ENCODE measurements around the gene WDR7. TPM values are rescaled to one million over a fixed set of nuclear protein-coding genes. Genes with fewer than 3 reads are reported as not detected.

WDR7 gene
- total and polyA plus RNA-seq, 10 of the 15 experiments (the other 5 are each of a cell fraction or from before 2014, with no cell fraction given): 2.8 to 16.5 (median 11.7) TPM

DNA sequence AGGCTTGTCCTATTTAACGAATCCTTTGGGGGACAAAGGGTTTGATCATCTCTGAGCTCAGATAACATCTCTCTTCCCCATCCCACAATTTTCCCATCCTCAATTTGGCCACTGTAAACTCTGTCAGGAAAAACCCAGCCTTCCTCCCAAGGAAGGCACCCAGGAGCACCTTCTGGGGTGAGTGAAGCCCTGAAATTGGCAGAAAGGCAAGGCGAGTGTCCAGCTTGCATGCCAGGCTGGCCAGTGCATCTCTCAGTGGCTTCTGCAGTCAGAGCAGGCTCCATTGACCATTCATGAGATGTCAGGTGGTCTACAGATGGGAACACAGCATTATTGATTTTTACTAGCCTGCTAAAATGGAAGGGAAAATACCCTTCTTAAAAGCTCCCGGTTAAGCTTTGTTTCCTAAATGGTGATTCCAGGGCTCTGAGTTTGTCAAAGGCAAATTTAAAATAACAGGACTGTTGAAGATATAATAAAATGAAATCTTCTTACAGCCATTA is 412.5 kb downstream of the WDR7 start:
- no peaks in the 10 kb centered on the region for H4K20me1 ChIP-seq (ENCODE audit: control insufficient read depth, insufficient read depth)
- no peak overlapping the region for H3K4me3 ChIP-seq
- intact Hi-C loops (cut with micrococcal nuclease; ENCODE audit: unreplicated experiment) (no loop called here), in situ Hi-C loops (cut with MboI) (no loop called here)
- H3K9ac ChIP-seq (ENCODE audit: control insufficient read depth, insufficient read depth, low read length): no peak overlapping the region
- no peak for FAIRE-seq
- no peak for TF ChIP-seq ZBED1 (IDR thresholded peaks at IDR 0.05; ENCODE audit: borderline replicate concordance)
- TF ChIP-seq HDAC2 (IDR thresholded peaks at IDR 0.05): no peak
- TF ChIP-seq SIX5 (IDR thresholded peaks at IDR 0.05; ENCODE audit: low read depth, low read length, severe bottlenecking): no peak
- TF ChIP-seq, protein P1, sequence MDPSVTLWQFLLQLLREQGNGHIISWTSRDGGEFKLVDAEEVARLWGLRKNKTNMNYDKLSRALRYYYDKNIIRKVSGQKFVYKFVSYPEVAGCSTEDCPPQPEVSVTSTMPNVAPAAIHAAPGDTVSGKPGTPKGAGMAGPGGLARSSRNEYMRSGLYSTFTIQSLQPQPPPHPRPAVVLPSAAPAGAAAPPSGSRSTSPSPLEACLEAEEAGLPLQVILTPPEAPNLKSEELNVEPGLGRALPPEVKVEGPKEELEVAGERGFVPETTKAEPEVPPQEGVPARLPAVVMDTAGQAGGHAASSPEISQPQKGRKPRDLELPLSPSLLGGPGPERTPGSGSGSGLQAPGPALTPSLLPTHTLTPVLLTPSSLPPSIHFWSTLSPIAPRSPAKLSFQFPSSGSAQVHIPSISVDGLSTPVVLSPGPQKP (IDR thresholded peaks at IDR 0.05; ENCODE audit: low read depth, low read length): no peak
- TF ChIP-seq, protein P2, sequence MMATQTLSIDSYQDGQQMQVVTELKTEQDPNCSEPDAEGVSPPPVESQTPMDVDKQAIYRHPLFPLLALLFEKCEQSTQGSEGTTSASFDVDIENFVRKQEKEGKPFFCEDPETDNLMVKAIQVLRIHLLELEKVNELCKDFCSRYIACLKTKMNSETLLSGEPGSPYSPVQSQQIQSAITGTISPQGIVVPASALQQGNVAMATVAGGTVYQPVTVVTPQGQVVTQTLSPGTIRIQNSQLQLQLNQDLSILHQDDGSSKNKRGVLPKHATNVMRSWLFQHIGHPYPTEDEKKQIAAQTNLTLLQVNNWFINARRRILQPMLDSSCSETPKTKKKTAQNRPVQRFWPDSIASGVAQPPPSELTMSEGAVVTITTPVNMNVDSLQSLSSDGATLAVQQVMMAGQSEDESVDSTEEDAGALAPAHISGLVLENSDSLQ (IDR thresholded peaks at IDR 0.05): no peak
- TF ChIP-seq, protein P3, sequence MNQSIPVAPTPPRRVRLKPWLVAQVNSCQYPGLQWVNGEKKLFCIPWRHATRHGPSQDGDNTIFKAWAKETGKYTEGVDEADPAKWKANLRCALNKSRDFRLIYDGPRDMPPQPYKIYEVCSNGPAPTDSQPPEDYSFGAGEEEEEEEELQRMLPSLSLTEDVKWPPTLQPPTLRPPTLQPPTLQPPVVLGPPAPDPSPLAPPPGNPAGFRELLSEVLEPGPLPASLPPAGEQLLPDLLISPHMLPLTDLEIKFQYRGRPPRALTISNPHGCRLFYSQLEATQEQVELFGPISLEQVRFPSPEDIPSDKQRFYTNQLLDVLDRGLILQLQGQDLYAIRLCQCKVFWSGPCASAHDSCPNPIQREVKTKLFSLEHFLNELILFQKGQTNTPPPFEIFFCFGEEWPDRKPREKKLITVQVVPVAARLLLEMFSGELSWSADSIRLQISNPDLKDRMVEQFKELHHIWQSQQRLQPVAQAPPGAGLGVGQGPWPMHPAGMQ (IDR thresholded peaks at IDR 0.05; ENCODE audit: borderline replicate concordance): no peak
- TF ChIP-seq RAD21 (IDR thresholded peaks at IDR 0.05; ENCODE audit: insufficient read depth, low read depth, low read length): no peak
- TF ChIP-seq IKZF1 (conservative IDR thresholded peaks at IDR 0.05): no peak
- no peak for TF ChIP-seq PAX8 (IDR thresholded peaks at IDR 0.05)
- no peak for TF ChIP-seq KDM1A (IDR thresholded peaks at IDR 0.05; ENCODE audit: borderline replicate concordance)
- TF ChIP-seq JUNB (IDR thresholded peaks at IDR 0.05): no peak
- no peak for TF ChIP-seq MXI1 (IDR thresholded peaks at IDR 0.05; ENCODE audit: low read depth, low read length)
- no peak for TF ChIP-seq ZNF384 (IDR thresholded peaks at IDR 0.05; ENCODE audit: borderline replicate concordance, low read depth, low read length)
- no peak for TF ChIP-seq SREBF1 (IDR thresholded peaks at IDR 0.05; ENCODE audit: low read length)
- no peak for TF ChIP-seq ZNF24 (IDR thresholded peaks at IDR 0.05)
- TF ChIP-seq, protein P4, sequence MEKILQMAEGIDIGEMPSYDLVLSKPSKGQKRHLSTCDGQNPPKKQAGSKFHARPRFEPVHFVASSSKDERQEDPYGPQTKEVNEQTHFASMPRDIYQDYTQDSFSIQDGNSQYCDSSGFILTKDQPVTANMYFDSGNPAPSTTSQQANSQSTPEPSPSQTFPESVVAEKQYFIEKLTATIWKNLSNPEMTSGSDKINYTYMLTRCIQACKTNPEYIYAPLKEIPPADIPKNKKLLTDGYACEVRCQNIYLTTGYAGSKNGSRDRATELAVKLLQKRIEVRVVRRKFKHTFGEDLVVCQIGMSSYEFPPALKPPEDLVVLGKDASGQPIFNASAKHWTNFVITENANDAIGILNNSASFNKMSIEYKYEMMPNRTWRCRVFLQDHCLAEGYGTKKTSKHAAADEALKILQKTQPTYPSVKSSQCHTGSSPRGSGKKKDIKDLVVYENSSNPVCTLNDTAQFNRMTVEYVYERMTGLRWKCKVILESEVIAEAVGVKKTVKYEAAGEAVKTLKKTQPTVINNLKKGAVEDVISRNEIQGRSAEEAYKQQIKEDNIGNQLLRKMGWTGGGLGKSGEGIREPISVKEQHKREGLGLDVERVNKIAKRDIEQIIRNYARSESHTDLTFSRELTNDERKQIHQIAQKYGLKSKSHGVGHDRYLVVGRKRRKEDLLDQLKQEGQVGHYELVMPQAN (conservative IDR thresholded peaks at IDR 0.05): no peak
- TF ChIP-seq, protein P5, sequence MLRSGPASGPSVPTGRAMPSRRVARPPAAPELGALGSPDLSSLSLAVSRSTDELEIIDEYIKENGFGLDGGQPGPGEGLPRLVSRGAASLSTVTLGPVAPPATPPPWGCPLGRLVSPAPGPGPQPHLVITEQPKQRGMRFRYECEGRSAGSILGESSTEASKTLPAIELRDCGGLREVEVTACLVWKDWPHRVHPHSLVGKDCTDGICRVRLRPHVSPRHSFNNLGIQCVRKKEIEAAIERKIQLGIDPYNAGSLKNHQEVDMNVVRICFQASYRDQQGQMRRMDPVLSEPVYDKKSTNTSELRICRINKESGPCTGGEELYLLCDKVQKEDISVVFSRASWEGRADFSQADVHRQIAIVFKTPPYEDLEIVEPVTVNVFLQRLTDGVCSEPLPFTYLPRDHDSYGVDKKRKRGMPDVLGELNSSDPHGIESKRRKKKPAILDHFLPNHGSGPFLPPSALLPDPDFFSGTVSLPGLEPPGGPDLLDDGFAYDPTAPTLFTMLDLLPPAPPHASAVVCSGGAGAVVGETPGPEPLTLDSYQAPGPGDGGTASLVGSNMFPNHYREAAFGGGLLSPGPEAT (IDR thresholded peaks at IDR 0.05; ENCODE audit: low read depth): no peak
- TF ChIP-seq NR2C1 (IDR thresholded peaks at IDR 0.05): no peak
- H3K4me2 ChIP-seq (ENCODE audit: control insufficient read depth, insufficient read depth): no peak overlapping the region
- BruUV-seq (replicated peaks): no TSS peak
- WGBS (ENCODE audit: insufficient coverage, insufficient replicate concordance, low lambda C conversion rate, missing lambda C conversion rate): 32% methylated on average over 3 of the region's 3 CpGs
- ChIA-PET POLR2A (no interaction called here), CTCF (interaction anchor here (0.6 kb wide), 1 partner anchor 40 kb away, joined by 3 read pairs; no protein-coding TSS in a partner anchor), RAD21 (ENCODE audit: unreplicated experiment) (no interaction called here), SMC1A (ENCODE audit: uncharacterized antibody, unreplicated experiment) (interaction anchor here (0.7 to 1.5 kb wide), 2 partner anchors 25 to 41 kb away, joined by 3 to 4 read pairs; no protein-coding TSS in a partner anchor)
- no peak overlapping the region for H2AFZ ChIP-seq (ENCODE audit: control insufficient read depth, low read depth, low read length)
- no peaks in the 10 kb centered on the region for H3K79me2 ChIP-seq (ENCODE audit: control insufficient read depth, insufficient read depth, low read length)
- no peak for DNase-seq (ENCODE audit: low read depth, low spot score)
- peaks cover 0 to 4% of the 10 kb centered on the region in 2 experiments; a peak in 1 of 4 replicates for H3K27me3 ChIP-seq (replicated peaks in 1 of 2; ENCODE audit: control insufficient read depth in 2 of 2, insufficient read depth in 2 of 2, low read length in 1 of 2)
- no peaks in the 10 kb centered on the region for H3K9me3 ChIP-seq (replicated peaks; ENCODE audit: control insufficient read depth, insufficient read depth, low read length)
- H3K36me3 ChIP-seq (ENCODE audit: control insufficient read depth in 2 of 2, insufficient read depth in 2 of 2, low read length in 1 of 2): no peaks in the 10 kb centered on the region
- no peak overlapping the region for H3K27ac ChIP-seq (ENCODE audit: control insufficient read depth, insufficient read depth)
- H3K4me1 ChIP-seq (ENCODE audit: control insufficient read depth, insufficient read depth, low read length): no peaks in the 10 kb centered on the region
- no peak for ATAC-seq
